Measurements from ENCODE around the gene ZNHIT1.

Gene ZNHIT1

DNA sequence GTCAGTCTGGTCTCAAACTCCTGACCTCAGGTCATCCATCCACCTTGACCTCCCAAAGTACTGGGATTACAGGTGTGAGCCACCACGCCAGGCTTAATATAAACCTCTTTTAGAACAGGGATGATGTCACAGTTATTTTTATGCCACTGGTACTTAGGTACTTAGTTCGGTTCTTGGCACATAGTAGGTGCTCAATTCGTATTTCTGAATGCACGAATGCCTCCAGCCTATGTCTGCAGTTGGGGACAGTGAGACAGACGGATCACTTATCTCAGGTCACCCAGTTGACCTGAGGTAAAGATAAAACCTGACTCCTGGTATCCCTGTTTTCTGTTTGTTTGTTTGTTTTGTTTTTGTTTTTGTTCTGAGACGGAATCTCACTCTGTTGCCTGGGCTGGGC is 31.8 kb upstream of the ZNHIT1 start:
- no peak overlapping the region for H3K27ac ChIP-seq (replicated peaks)
- TF ChIP-seq, protein P1, sequence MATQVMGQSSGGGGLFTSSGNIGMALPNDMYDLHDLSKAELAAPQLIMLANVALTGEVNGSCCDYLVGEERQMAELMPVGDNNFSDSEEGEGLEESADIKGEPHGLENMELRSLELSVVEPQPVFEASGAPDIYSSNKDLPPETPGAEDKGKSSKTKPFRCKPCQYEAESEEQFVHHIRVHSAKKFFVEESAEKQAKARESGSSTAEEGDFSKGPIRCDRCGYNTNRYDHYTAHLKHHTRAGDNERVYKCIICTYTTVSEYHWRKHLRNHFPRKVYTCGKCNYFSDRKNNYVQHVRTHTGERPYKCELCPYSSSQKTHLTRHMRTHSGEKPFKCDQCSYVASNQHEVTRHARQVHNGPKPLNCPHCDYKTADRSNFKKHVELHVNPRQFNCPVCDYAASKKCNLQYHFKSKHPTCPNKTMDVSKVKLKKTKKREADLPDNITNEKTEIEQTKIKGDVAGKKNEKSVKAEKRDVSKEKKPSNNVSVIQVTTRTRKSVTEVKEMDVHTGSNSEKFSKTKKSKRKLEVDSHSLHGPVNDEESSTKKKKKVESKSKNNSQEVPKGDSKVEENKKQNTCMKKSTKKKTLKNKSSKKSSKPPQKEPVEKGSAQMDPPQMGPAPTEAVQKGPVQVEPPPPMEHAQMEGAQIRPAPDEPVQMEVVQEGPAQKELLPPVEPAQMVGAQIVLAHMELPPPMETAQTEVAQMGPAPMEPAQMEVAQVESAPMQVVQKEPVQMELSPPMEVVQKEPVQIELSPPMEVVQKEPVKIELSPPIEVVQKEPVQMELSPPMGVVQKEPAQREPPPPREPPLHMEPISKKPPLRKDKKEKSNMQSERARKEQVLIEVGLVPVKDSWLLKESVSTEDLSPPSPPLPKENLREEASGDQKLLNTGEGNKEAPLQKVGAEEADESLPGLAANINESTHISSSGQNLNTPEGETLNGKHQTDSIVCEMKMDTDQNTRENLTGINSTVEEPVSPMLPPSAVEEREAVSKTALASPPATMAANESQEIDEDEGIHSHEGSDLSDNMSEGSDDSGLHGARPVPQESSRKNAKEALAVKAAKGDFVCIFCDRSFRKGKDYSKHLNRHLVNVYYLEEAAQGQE (IDR thresholded peaks at IDR 0.05; ENCODE audit: insufficient replicate concordance, low read depth): no peak
- TF ChIP-seq GABPA (IDR thresholded peaks at IDR 0.05; ENCODE audit: low read depth) (no peak), SPI1 (IDR thresholded peaks at IDR 0.05; ENCODE audit: borderline replicate concordance, low read depth) (no peak), CTCF (IDR thresholded peaks at IDR 0.05; ENCODE audit: insufficient read depth, low read length) (no peak), POLR2AphosphoS5 (IDR thresholded peaks at IDR 0.05; ENCODE audit: low read depth) (no peak)
- DNase-seq (ENCODE audit: low read depth in 1 of 2, low spot score in 1 of 2): no peak
- H3K4me3 ChIP-seq (replicated peaks; ENCODE audit: insufficient read depth, low read length): no peak overlapping the region
- peaks cover 7% of the 10 kb centered on the region for H3K27me3 ChIP-seq (ENCODE audit: insufficient read depth, poor library complexity, severe bottlenecking)

GRCh38 chr7:101186844-101187428 is 31.0 kb upstream of the ZNHIT1 start:
- DNase-seq (ENCODE audit: low read depth in 1 of 2, low spot score in 1 of 2): peak; percentile 71 to 81
- Histone ChIP-seq H3K4me3 (replicated peaks; ENCODE audit: insufficient read depth, low read length) (no peak overlapping the region), H3K27ac (replicated peaks) (peak overlapping the region; percentile 4; the same call in 1 of the 2 replicates), H3K27me3 (ENCODE audit: insufficient read depth, poor library complexity, severe bottlenecking) (peaks cover 3% of the 10 kb centered on the region)
- TF ChIP-seq POLR2AphosphoS5 (IDR thresholded peaks at IDR 0.05; ENCODE audit: low read depth) (no peak), SPI1 (IDR thresholded peaks at IDR 0.05; ENCODE audit: borderline replicate concordance, low read depth) (peak; percentile 70), GABPA (IDR thresholded peaks at IDR 0.05; ENCODE audit: low read depth) (no peak)

- Histone ChIP-seq H3K4me3 (replicated peaks; ENCODE audit: insufficient read depth, low read length) (no peak overlapping the region), H3K27me3 (ENCODE audit: insufficient read depth, poor library complexity, severe bottlenecking) (no peaks in the 10 kb centered on the region), H3K27ac (replicated peaks) (no peak overlapping the region)
- no peak for TF ChIP-seq CTCF (IDR thresholded peaks at IDR 0.05; ENCODE audit: insufficient read depth, low read length)
- no peak for TF ChIP-seq GABPA (IDR thresholded peaks at IDR 0.05; ENCODE audit: low read depth)
- TF ChIP-seq, protein P1 (IDR thresholded peaks at IDR 0.05; ENCODE audit: insufficient replicate concordance, low read depth): no peak
- TF ChIP-seq SPI1 (IDR thresholded peaks at IDR 0.05; ENCODE audit: borderline replicate concordance, low read depth): no peak
- TF ChIP-seq POLR2AphosphoS5 (IDR thresholded peaks at IDR 0.05; ENCODE audit: low read depth): no peak
- DNase-seq (ENCODE audit: low read depth in 1 of 2, low spot score in 1 of 2): no peak
Measured at GRCh38 chr7:101189109-101189508, 28.9 kb upstream of the ZNHIT1 start.

DNA sequence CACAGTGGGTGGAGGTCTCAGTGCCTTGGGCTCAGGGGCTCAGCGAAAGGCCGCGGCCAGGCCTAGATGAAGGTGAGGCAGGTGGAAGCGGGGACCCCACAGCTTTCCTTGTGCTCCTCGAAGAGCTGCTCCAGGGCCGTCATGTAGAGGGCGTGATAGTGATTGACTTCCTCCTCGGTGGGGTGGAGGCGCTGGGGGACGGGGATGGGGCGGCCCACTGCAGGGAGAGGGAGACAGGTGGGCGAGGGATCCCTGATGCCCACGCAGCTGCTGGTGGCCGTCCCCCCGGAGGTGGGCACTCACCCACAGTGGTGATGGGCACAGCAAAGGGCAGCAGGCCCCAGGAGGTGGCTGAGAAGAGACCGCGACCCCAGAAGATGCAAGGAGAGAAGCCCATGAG is 22.1 kb upstream of the ZNHIT1 start:
- DNase-seq (ENCODE audit: low read depth in 1 of 2, low spot score in 1 of 2): no peak
- Histone ChIP-seq H3K4me3 (replicated peaks; ENCODE audit: insufficient read depth, low read length) (no peak overlapping the region), H3K27me3 (ENCODE audit: insufficient read depth, poor library complexity, severe bottlenecking) (peaks cover 7% of the 10 kb centered on the region), H3K27ac (replicated peaks) (no peak overlapping the region)
- TF ChIP-seq, protein P1 (IDR thresholded peaks at IDR 0.05; ENCODE audit: insufficient replicate concordance, low read depth): no peak
- TF ChIP-seq POLR2AphosphoS5 (IDR thresholded peaks at IDR 0.05; ENCODE audit: low read depth) (no peak), SPI1 (IDR thresholded peaks at IDR 0.05; ENCODE audit: borderline replicate concordance, low read depth) (no peak), CTCF (IDR thresholded peaks at IDR 0.05; ENCODE audit: insufficient read depth, low read length) (no peak), GABPA (IDR thresholded peaks at IDR 0.05; ENCODE audit: low read depth) (no peak)
